Liver (tissue), 3 donors: ENCODE measurements around the gene SLC1A5.

Source experiments
- EGR1 ChIP-seq, 2 donors: IDR thresholded peaks; 2 replicates each; pipeline ENCODE4 v1.6.1; 2016 to 2018; ENCODE audit warnings: antibody characterized with exemption in 2 of 2, low read depth in 2 of 2
- FOXA1 ChIP-seq: IDR thresholded peaks from 2 replicates; pipeline ENCODE4 v1.6.1; 2016; ENCODE audit warnings: antibody characterized with exemption
- HNF4G ChIP-seq: IDR thresholded peaks from 2 replicates; pipeline ENCODE4 v1.6.1; 2016; ENCODE audit warnings: antibody characterized with exemption
- JUND ChIP-seq, 2 donors: IDR thresholded peaks; 2 replicates each; pipeline ENCODE4 v1.6.1; 2016; ENCODE audit warnings: antibody characterized with exemption in 2 of 2
- NR2F2 ChIP-seq: IDR thresholded peaks from 2 replicates; pipeline ENCODE4 v1.6.1; 2016; ENCODE audit warnings: antibody characterized with exemption
- SP1 ChIP-seq: IDR thresholded peaks from 2 replicates; pipeline ENCODE4 v1.6.1; 2018; ENCODE audit warnings: antibody characterized with exemption, mild to moderate bottlenecking
- TAF1 ChIP-seq: conservative IDR thresholded peaks from 2 replicates; pipeline ENCODE4 v1.6.1; 2016; ENCODE audit warnings: antibody characterized with exemption, mild to moderate bottlenecking
- YY1 ChIP-seq: IDR thresholded peaks from 2 replicates; pipeline ENCODE4 v1.6.1; 2016; ENCODE audit warnings: antibody characterized with exemption, mild to moderate bottlenecking
- TF ChIP-seq, protein P1 (sequence below): fragments of 150-350 bp; IDR thresholded peaks from 2 replicates; pipeline ENCODE4 v1.5.1; 2017; ENCODE audit warnings: improper control_type of control experiment, low read depth, low read length; ENCODE audit not compliant: missing input control
- TF ChIP-seq, protein P2 (sequence below): IDR thresholded peaks from 2 replicates; pipeline ENCODE4 v1.6.1; 2016; ENCODE audit warnings: antibody characterized with exemption, mild to moderate bottlenecking
- TF ChIP-seq, protein P3 (sequence below): IDR thresholded peaks from 2 replicates; pipeline ENCODE4 v1.6.1; 2016; ENCODE audit warnings: antibody characterized with exemption
- TF ChIP-seq, protein P4 (sequence below): IDR thresholded peaks from 2 replicates; pipeline ENCODE4 v1.6.1; 2016; ENCODE audit warnings: antibody characterized with exemption
- TF ChIP-seq, protein P5 (sequence below): IDR thresholded peaks from 2 replicates; pipeline ENCODE4 v1.6.1; 2016; ENCODE audit warnings: antibody characterized with exemption
- donor health status: healthy.
- donor health status: healthy.

DNA sequence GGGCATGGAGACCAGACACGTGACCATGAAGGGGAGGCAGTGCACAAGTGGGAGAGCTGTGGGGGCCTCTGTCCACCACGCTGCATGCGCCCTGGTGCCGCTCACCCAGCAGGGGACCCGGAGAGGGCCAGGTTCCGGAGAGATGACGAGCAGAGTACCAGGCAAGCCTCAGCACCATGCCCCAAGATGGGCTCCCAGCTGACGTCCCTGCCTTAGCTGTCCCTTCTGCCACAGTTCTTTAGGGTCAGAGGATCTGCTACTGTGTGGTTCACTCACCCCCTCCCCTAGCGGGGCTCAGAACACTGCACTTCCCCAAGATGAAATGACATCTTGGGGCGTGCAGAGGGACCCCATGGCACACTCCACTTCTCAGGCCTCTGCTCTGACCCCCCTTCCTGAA is 61.8 kb downstream of the SLC1A5 start:
- TF ChIP-seq, protein P1, sequence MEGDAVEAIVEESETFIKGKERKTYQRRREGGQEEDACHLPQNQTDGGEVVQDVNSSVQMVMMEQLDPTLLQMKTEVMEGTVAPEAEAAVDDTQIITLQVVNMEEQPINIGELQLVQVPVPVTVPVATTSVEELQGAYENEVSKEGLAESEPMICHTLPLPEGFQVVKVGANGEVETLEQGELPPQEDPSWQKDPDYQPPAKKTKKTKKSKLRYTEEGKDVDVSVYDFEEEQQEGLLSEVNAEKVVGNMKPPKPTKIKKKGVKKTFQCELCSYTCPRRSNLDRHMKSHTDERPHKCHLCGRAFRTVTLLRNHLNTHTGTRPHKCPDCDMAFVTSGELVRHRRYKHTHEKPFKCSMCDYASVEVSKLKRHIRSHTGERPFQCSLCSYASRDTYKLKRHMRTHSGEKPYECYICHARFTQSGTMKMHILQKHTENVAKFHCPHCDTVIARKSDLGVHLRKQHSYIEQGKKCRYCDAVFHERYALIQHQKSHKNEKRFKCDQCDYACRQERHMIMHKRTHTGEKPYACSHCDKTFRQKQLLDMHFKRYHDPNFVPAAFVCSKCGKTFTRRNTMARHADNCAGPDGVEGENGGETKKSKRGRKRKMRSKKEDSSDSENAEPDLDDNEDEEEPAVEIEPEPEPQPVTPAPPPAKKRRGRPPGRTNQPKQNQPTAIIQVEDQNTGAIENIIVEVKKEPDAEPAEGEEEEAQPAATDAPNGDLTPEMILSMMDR: no peak
- TF ChIP-seq, protein P2, sequence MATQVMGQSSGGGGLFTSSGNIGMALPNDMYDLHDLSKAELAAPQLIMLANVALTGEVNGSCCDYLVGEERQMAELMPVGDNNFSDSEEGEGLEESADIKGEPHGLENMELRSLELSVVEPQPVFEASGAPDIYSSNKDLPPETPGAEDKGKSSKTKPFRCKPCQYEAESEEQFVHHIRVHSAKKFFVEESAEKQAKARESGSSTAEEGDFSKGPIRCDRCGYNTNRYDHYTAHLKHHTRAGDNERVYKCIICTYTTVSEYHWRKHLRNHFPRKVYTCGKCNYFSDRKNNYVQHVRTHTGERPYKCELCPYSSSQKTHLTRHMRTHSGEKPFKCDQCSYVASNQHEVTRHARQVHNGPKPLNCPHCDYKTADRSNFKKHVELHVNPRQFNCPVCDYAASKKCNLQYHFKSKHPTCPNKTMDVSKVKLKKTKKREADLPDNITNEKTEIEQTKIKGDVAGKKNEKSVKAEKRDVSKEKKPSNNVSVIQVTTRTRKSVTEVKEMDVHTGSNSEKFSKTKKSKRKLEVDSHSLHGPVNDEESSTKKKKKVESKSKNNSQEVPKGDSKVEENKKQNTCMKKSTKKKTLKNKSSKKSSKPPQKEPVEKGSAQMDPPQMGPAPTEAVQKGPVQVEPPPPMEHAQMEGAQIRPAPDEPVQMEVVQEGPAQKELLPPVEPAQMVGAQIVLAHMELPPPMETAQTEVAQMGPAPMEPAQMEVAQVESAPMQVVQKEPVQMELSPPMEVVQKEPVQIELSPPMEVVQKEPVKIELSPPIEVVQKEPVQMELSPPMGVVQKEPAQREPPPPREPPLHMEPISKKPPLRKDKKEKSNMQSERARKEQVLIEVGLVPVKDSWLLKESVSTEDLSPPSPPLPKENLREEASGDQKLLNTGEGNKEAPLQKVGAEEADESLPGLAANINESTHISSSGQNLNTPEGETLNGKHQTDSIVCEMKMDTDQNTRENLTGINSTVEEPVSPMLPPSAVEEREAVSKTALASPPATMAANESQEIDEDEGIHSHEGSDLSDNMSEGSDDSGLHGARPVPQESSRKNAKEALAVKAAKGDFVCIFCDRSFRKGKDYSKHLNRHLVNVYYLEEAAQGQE: no peak
- TF ChIP-seq, protein P3, sequence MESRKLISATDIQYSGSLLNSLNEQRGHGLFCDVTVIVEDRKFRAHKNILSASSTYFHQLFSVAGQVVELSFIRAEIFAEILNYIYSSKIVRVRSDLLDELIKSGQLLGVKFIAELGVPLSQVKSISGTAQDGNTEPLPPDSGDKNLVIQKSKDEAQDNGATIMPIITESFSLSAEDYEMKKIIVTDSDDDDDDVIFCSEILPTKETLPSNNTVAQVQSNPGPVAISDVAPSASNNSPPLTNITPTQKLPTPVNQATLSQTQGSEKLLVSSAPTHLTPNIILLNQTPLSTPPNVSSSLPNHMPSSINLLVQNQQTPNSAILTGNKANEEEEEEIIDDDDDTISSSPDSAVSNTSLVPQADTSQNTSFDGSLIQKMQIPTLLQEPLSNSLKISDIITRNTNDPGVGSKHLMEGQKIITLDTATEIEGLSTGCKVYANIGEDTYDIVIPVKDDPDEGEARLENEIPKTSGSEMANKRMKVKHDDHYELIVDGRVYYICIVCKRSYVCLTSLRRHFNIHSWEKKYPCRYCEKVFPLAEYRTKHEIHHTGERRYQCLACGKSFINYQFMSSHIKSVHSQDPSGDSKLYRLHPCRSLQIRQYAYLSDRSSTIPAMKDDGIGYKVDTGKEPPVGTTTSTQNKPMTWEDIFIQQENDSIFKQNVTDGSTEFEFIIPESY: no peak
- TF ChIP-seq EGR1 (IDR thresholded peaks at IDR 0.05; ENCODE audit: low read depth in 2 of 2): no peak
- no peak for TF ChIP-seq FOXA1
- TF ChIP-seq YY1: no peak
- TF ChIP-seq, protein P4, sequence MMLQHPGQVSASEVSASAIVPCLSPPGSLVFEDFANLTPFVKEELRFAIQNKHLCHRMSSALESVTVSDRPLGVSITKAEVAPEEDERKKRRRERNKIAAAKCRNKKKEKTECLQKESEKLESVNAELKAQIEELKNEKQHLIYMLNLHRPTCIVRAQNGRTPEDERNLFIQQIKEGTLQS: no peak
- no peak for TF ChIP-seq JUND (IDR thresholded peaks at IDR 0.05)
- TF ChIP-seq, protein P5, sequence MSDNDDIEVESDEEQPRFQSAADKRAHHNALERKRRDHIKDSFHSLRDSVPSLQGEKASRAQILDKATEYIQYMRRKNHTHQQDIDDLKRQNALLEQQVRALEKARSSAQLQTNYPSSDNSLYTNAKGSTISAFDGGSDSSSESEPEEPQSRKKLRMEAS: no peak
- no peak for TF ChIP-seq HNF4G
- no peak for TF ChIP-seq TAF1
- TF ChIP-seq SP1: no peak
- TF ChIP-seq NR2F2: no peak
